Measurements from ENCODE around the gene SATB1.

DNA sequence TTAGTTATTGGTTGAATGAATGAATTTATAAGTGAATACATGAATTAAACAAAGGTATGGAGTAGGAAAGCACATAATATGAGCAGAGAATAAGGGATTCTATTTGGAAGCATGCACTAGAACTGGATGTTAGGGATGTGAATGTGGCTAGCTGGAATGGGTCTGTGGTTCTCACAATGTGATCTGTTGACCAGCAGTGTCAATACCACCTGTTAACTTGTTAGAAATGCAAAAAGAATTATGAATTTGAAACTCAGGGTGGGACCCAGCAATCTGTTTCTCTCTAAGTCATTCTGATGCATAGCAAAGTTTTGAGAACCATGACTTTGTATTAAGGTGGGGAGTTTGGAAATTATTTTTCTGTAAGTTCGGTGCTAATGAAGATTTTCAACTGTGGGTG lies 41.0 kb upstream of the SATB1 start:
- TF ChIP-seq, protein P1, sequence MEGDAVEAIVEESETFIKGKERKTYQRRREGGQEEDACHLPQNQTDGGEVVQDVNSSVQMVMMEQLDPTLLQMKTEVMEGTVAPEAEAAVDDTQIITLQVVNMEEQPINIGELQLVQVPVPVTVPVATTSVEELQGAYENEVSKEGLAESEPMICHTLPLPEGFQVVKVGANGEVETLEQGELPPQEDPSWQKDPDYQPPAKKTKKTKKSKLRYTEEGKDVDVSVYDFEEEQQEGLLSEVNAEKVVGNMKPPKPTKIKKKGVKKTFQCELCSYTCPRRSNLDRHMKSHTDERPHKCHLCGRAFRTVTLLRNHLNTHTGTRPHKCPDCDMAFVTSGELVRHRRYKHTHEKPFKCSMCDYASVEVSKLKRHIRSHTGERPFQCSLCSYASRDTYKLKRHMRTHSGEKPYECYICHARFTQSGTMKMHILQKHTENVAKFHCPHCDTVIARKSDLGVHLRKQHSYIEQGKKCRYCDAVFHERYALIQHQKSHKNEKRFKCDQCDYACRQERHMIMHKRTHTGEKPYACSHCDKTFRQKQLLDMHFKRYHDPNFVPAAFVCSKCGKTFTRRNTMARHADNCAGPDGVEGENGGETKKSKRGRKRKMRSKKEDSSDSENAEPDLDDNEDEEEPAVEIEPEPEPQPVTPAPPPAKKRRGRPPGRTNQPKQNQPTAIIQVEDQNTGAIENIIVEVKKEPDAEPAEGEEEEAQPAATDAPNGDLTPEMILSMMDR (IDR thresholded peaks at IDR 0.05 in 2 of 3, conservative IDR thresholded peaks at IDR 0.05 in 1 of 3; ENCODE audit: borderline replicate concordance in 1 of 3, insufficient read depth in 1 of 3, low read depth in 2 of 3, low read length in 2 of 3) = no peak
- no peak for TF ChIP-seq POLR2A (IDR thresholded peaks at IDR 0.05; ENCODE audit: borderline replicate concordance, extremely low read depth, insufficient read depth, insufficient read length)
- no peak for TF ChIP-seq ZFX (IDR thresholded peaks at IDR 0.05)
